ENCODE measurements around the gene BLACAT1.

DNA sequence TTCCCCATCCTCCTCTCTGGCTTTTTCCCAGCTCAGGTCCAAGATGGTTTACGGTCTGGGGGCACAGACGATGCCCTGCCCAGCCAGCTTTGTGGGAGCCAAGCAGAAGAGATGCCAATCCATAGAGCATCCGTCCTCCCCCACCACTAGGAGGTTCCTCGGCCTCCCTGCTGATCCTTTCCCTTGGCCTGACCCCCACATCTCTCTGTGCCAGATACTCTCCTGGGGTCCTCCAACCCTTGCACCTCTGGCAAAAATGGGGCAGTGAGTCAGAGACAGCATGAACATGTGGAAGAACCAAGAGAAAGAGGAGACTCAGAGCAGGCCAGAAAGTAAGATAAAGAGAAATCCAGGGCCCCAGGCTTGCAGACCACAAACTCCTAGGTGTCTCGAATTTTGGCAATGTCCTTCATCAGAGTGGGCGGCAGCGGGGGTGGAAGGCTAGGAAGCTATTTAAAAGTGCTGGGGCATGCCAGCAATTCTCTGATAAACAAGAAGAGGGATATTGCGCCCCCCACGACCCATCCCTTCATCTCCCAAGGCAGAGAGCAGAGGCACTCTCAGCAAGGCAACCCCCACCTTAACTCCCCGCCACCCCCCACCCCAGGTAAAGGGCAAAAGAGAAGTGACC, 11.4 kb downstream of the BLACAT1 start:
- TF ChIP-seq POLR2A (IDR thresholded peaks at IDR 0.05) (no peak), POLR2AphosphoS5 (IDR thresholded peaks at IDR 0.05) (no peak)
- TF ChIP-seq, protein P1, sequence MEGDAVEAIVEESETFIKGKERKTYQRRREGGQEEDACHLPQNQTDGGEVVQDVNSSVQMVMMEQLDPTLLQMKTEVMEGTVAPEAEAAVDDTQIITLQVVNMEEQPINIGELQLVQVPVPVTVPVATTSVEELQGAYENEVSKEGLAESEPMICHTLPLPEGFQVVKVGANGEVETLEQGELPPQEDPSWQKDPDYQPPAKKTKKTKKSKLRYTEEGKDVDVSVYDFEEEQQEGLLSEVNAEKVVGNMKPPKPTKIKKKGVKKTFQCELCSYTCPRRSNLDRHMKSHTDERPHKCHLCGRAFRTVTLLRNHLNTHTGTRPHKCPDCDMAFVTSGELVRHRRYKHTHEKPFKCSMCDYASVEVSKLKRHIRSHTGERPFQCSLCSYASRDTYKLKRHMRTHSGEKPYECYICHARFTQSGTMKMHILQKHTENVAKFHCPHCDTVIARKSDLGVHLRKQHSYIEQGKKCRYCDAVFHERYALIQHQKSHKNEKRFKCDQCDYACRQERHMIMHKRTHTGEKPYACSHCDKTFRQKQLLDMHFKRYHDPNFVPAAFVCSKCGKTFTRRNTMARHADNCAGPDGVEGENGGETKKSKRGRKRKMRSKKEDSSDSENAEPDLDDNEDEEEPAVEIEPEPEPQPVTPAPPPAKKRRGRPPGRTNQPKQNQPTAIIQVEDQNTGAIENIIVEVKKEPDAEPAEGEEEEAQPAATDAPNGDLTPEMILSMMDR (IDR thresholded peaks at IDR 0.05 in 8 of 11, conservative IDR thresholded peaks at IDR 0.05 in 3 of 11): no peak

Measured in spleen (tissue), 7 donors.